ENCODE data around the gene VN1R4. TPM values are rescaled to one million over a fixed set of nuclear protein-coding genes. Genes with fewer than 3 reads are reported as not detected.

Gene VN1R4
- total RNA-seq, 1 experiment from 2014 or later = not detected

DNA sequence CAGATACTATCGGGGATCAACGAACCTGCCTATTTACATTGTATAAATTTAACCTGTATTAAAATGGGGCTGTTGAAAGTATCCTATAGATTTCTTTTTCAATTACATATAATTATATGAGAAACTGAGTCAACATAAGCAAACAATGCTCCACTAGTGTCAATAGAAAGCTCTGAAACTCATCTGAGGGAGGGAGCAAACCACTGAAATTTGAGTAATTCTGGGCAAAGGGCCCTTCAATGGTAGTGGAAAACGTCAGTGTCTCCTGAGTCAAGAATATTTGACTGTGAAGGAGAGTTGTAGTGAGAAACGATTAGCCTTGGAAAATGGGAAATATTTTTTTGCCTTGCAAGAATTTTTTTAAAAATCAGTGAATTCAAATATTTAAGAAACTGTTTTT is 17.6 kb upstream of the VN1R4 start:
- Histone ChIP-seq H3K4me2 (ENCODE audit: insufficient read depth, insufficient read length, low read length) (no peak overlapping the region), H3K23me2 (ENCODE audit: insufficient read length, low read depth, low read length, poor library complexity, severe bottlenecking) (no peaks in the 10 kb centered on the region), H2BK5ac (ENCODE audit: insufficient read length, low read length) (no peak overlapping the region), H4K20me1 (ENCODE audit: control insufficient read depth, insufficient read depth, insufficient read length) (no peaks in the 10 kb centered on the region), H2BK120ac (ENCODE audit: low read depth, low read length, poor library complexity, severe bottlenecking) (no peak overlapping the region), H4K8ac (replicated peaks; ENCODE audit: insufficient read length, low read depth, low read length) (no peak overlapping the region), H3K9me3 (ENCODE audit: control insufficient read depth, low read depth, low read length) (no peaks in the 10 kb centered on the region), H2BK12ac (ENCODE audit: insufficient read length, low read depth, low read length) (no peak overlapping the region), H2BK20ac (ENCODE audit: low read depth, low read length, poor library complexity, severe bottlenecking) (no peak overlapping the region), H4K91ac (ENCODE audit: insufficient read length, low read depth, low read length) (no peak overlapping the region), H2AFZ (ENCODE audit: low read length) (no peak overlapping the region), H3K79me2 (ENCODE audit: insufficient read depth, low read length) (no peaks in the 10 kb centered on the region), H4K5ac (ENCODE audit: insufficient read length, low read depth, low read length) (no peak overlapping the region), H3K23ac (ENCODE audit: insufficient read length, low read depth, low read length) (no peak overlapping the region), H3K4ac (ENCODE audit: low read depth, low read length) (no peak overlapping the region), H3K18ac (ENCODE audit: insufficient read length, low read depth, low read length) (no peak overlapping the region), H3K27ac (ENCODE audit: insufficient read length, low read depth, low read length) (no peak overlapping the region), H2BK15ac (ENCODE audit: low read depth, low read length) (no peak overlapping the region), H3K4me1 (ENCODE audit: insufficient read depth, low read length) (no peaks in the 10 kb centered on the region), H3K9ac (ENCODE audit: extremely low read depth, insufficient read length, low read length) (no peak overlapping the region), H3T11ph (ENCODE audit: low read length) (no peak overlapping the region), H3K27me3 (ENCODE audit: insufficient read depth, low read length) (no peaks in the 10 kb centered on the region), H3K79me1 (ENCODE audit: insufficient read depth, low read depth, low read length, poor library complexity, severe bottlenecking) (no peaks in the 10 kb centered on the region), H2AK5ac (ENCODE audit: insufficient read length, low read length) (no peak overlapping the region), H3K14ac (ENCODE audit: insufficient read depth, low read length) (no peak overlapping the region), H3K56ac (ENCODE audit: insufficient read length, low read depth, low read length) (no peak overlapping the region)
- no CpG with 5 or more reads among the region's 4 CpGs for WGBS (ENCODE audit: extremely low coverage, insufficient read length, low lambda C conversion rate)
- Mint-ChIP-seq H3K36me3 (ENCODE audit: insufficient read depth in 1 of 3, low read depth in 3 of 3) (peaks cover 2 to 6% (median 2%) of the 10 kb centered on the region in 3 experiments; a peak in 4 of 7 replicates), H3K9me3 (peaks cover 58% of the 10 kb centered on the region in 2 experiments), H3K27ac (no peak overlapping the region), H3K27me3 (ENCODE audit: low read depth) (peaks cover 4% of the 10 kb centered on the region), H3K4me3 (no peak overlapping the region), H3K4me1 (no peaks in the 10 kb centered on the region)
- TF ChIP-seq, protein P1, sequence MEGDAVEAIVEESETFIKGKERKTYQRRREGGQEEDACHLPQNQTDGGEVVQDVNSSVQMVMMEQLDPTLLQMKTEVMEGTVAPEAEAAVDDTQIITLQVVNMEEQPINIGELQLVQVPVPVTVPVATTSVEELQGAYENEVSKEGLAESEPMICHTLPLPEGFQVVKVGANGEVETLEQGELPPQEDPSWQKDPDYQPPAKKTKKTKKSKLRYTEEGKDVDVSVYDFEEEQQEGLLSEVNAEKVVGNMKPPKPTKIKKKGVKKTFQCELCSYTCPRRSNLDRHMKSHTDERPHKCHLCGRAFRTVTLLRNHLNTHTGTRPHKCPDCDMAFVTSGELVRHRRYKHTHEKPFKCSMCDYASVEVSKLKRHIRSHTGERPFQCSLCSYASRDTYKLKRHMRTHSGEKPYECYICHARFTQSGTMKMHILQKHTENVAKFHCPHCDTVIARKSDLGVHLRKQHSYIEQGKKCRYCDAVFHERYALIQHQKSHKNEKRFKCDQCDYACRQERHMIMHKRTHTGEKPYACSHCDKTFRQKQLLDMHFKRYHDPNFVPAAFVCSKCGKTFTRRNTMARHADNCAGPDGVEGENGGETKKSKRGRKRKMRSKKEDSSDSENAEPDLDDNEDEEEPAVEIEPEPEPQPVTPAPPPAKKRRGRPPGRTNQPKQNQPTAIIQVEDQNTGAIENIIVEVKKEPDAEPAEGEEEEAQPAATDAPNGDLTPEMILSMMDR (conservative IDR thresholded peaks at IDR 0.05) = no peak
- no peak for DNase-seq

All from H9 (cell line).